GM12872 (cell line): ENCODE measurements around the gene GSDME.

ENCODE experiments used
- CTCF ChIP-seq: IDR thresholded peaks from 3 replicates; pipeline ENCODE4 v1.5.1; 2011; ENCODE audit warnings: low read depth, mild to moderate bottlenecking, low read length, moderate library complexity; ENCODE audit not compliant: insufficient read depth

Gene GSDME

GRCh38 chr7:24653316-24654085 is 103.8 kb downstream of the GSDME start:
- no peak for TF ChIP-seq CTCF

GRCh38 chr7:24652251-24652939 is 104.9 kb downstream of the GSDME start:
- TF ChIP-seq CTCF = no peak
